Endothelial cell of umbilical vein (primary cell): ENCODE measurements around the gene CMTM2. TPM values are rescaled to one million over a fixed set of nuclear protein-coding genes. Genes with fewer than 3 reads are reported as not detected.

Experiments used
- BruUV-seq: library from RNA; stranded (reverse); fragments of 400-500 nt; replicated peaks from 2 replicates; lab custom pipeline; 2021; lab: Mats Ljungman, UMichigan
- CTCF ChIA-PET: fragments of 300-600, 350-600 bp; sonication (Branson Sonifier 250); formaldehyde crosslinking; loops from one replicate; lab custom pipeline; 2021; ENCODE audit warnings: antibody characterized with exemption, inconsistent platforms; lab: Charles Lee
- POLR2A ChIA-PET: fragments of 300-600, 350-600 bp; sonication (Branson Sonifier 250); formaldehyde crosslinking; loops from one replicate; lab custom pipeline; 2021; ENCODE audit warnings: antibody characterized with exemption, inconsistent platforms; lab: Charles Lee
- DNase-seq: peaks from one replicate; pipeline ENCODE4 v3.0.0-alpha.2; 2011; ENCODE audit warnings: low read depth, low spot score
- FAIRE-seq: peaks from 2 replicates; lab custom pipeline; 2011; peaks lifted over from hg19 to GRCh38; lab: Jason Lieb, UNC
- H2AFZ ChIP-seq: 2 replicates; pipeline ENCODE4 v1.6.0; 2012; ENCODE audit warnings: low read depth, low read length, control low read depth, inconsistent platforms
- H3K27ac ChIP-seq: 2 replicates; pipeline ENCODE4 v1.5.1; 2011; ENCODE audit warnings: low read depth, mild to moderate bottlenecking, control low read depth, low read length, moderate library complexity; ENCODE audit not compliant: insufficient read depth
- H3K27me3 ChIP-seq, 2 experiments: 2 replicates each; pipeline versions ENCODE4 v1.6.0 to v1.6.1; 2011; ENCODE audit warnings: low read length in 2 of 2, mixed read lengths in 1 of 2; ENCODE audit not compliant: control insufficient read depth in 2 of 2, insufficient read depth in 2 of 2
- H3K36me3 ChIP-seq, 2 experiments: 2 replicates in 1 of 2; 3 replicates in 1 of 2; pipeline ENCODE4 v1.5.1; 2011; ENCODE audit warnings: low read length in 2 of 2, mild to moderate bottlenecking in 1 of 2, moderate library complexity in 1 of 2; ENCODE audit not compliant: control insufficient read depth in 2 of 2, insufficient read depth in 2 of 2; ENCODE audit errors: extremely low read depth in 1 of 2
- H3K4me1 ChIP-seq: 3 replicates; pipeline ENCODE4 v1.5.1; 2011; ENCODE audit warnings: mild to moderate bottlenecking, low read length; ENCODE audit not compliant: control insufficient read depth, insufficient read depth; ENCODE audit errors: extremely low read depth
- H3K4me2 ChIP-seq: 2 replicates; pipeline ENCODE4 v1.6.1; 2011; ENCODE audit warnings: low read length, control low read depth, mixed read lengths; ENCODE audit not compliant: insufficient read depth
- H3K4me3 ChIP-seq, 3 experiments: fragments of 200-600 bp in 1 of 3; sonication (generic), shearing (Covaris generic) in 1 of 3; replicated peaks in 1 of 3; 2 replicates each; pipeline ENCODE4 v1.5.1; 2011 to 2016; ENCODE audit warnings: control low read depth in 3 of 3, low read length in 3 of 3, mild to moderate bottlenecking in 2 of 3, inconsistent platforms in 1 of 3, low read depth in 1 of 3, moderate library complexity in 1 of 3; ENCODE audit not compliant: insufficient read depth in 1 of 3
- H3K79me2 ChIP-seq: 2 replicates; pipeline ENCODE4 v1.6.0; 2012; ENCODE audit warnings: low read length, inconsistent platforms; ENCODE audit not compliant: control insufficient read depth, insufficient read depth
- H3K9ac ChIP-seq: replicated peaks from 2 replicates; pipeline ENCODE3; 2011; ENCODE audit warnings: low read length, control low read depth; ENCODE audit not compliant: insufficient read depth; ENCODE audit errors: extremely low read depth
- H3K9me1 ChIP-seq: replicated peaks from 3 replicates; pipeline ENCODE4 v1.6.0; 2011; ENCODE audit warnings: mild to moderate bottlenecking, low read length; ENCODE audit not compliant: control insufficient read depth, insufficient read depth; ENCODE audit errors: extremely low read depth
- H3K9me3 ChIP-seq: replicated peaks from 2 replicates; pipeline ENCODE4 v1.5.1; 2012; ENCODE audit warnings: low read length, inconsistent platforms; ENCODE audit not compliant: control insufficient read depth, insufficient read depth
- H4K20me1 ChIP-seq: replicated peaks from 2 replicates; pipeline ENCODE3; 2011; ENCODE audit warnings: mild to moderate bottlenecking, low read length; ENCODE audit not compliant: control insufficient read depth, insufficient read depth; ENCODE audit errors: extremely low read depth
- CTCF ChIP-seq, 2 donors: IDR thresholded peaks; 1 replicate in 1 of 2; 2 replicates in 1 of 2; pipeline ENCODE4 v1.5.1; 2011; ENCODE audit warnings: low read length in 2 of 2, mild to moderate bottlenecking in 2 of 2, moderate library complexity in 2 of 2, control low read depth in 1 of 2, inconsistent platforms in 1 of 2, low read depth in 1 of 2; ENCODE audit not compliant: insufficient read depth in 1 of 2; ENCODE audit errors: extremely low read depth in 1 of 2
- EZH2 ChIP-seq: IDR thresholded peaks from 2 replicates; pipeline ENCODE4 v1.6.1; 2012; ENCODE audit warnings: borderline replicate concordance, low read depth, mild to moderate bottlenecking, moderate library complexity, low read length, inconsistent platforms; ENCODE audit not compliant: severe bottlenecking
- FOS ChIP-seq: IDR thresholded peaks from 2 replicates; pipeline ENCODE4 v1.6.1; 2011; ENCODE audit warnings: mild to moderate bottlenecking, low read length, moderate library complexity, borderline replicate concordance; ENCODE audit not compliant: insufficient read depth
- GATA2 ChIP-seq: IDR thresholded peaks from 2 replicates; pipeline ENCODE4 v1.7.0; 2011; ENCODE audit warnings: low read depth, mild to moderate bottlenecking, moderate library complexity, mixed read lengths, low read length; ENCODE audit not compliant: insufficient read length, insufficient read depth
- JUN ChIP-seq: IDR thresholded peaks from 2 replicates; pipeline ENCODE4 v1.6.1; 2011; ENCODE audit warnings: borderline replicate concordance, low read depth; ENCODE audit not compliant: insufficient read length, insufficient read depth
- MAX ChIP-seq: IDR thresholded peaks from 2 replicates; pipeline ENCODE4 v1.6.1; 2011; ENCODE audit not compliant: insufficient read depth, insufficient read length
- MYC ChIP-seq: IDR thresholded peaks from one replicate; pipeline ENCODE4 v1.6.1; 2011; ENCODE audit warnings: mild to moderate bottlenecking, low read depth, low read length
- POLR2A ChIP-seq: IDR thresholded peaks from 2 replicates; pipeline ENCODE4 v1.6.1; 2012; ENCODE audit warnings: low read depth, mild to moderate bottlenecking, control low read depth, low read length
- POLR2AphosphoS5 ChIP-seq: IDR thresholded peaks from 2 replicates; pipeline ENCODE4 v1.6.1; 2012; ENCODE audit warnings: low read depth, mild to moderate bottlenecking, control low read depth, low read length, moderate library complexity; ENCODE audit not compliant: insufficient read depth
- dilution Hi-C: fragments of 300-500 bp; cut with MboI; formaldehyde crosslinking; loops from one replicate; pipeline ENCODE4 v1.15.0; 2019; ENCODE audit warnings: low sequenced_read_pairs; ENCODE audit not compliant: extremely low pct_ligation_motif_present
- intact Hi-C: fragments of 100-400 bp; cut with micrococcal nuclease; formaldehyde crosslinking; loops from one replicate; pipeline ENCODE4 v1.10.0; 2022
- polyA plus RNA-seq, 4 experiments: library from polyadenylated mRNA; depleted of rRNA in 3 of 4; stranded (reverse) in 3 of 4; unstranded in 1 of 4; fragments of >200 nt; gene quantifications; 2 replicates each; pipeline versions ENCODE4 v1.2.1 to v1.2.3, GENCODE V29; 2011 to 2012; ENCODE audit warnings: missing spikeins in 1 of 4
- total RNA-seq: library from RNA; stranded (reverse); gene quantifications from 2 replicates; pipeline ENCODE4 v1.2.3, GENCODE V29; 2021

Gene CMTM2
- total and polyA plus RNA-seq, 2 donors (not counting 3 experiments of a cell fraction or from before 2014, with no cell fraction given), result not detected

GRCh38 chr16:66620429-66620795, 41.1 kb downstream of the CMTM2 start:
- FAIRE-seq (no peak), DNase-seq (no peak)
- Histone ChIP-seq H2AFZ (no peak overlapping the region), H3K4me3 (no peak overlapping the region), H3K79me2 (no peaks in the 10 kb centered on the region), H3K27me3 (no peaks in the 10 kb centered on the region), H3K27ac (no peak overlapping the region), H3K9me3 (no peaks in the 10 kb centered on the region), H3K4me2 (no peak overlapping the region), H4K20me1 (no peaks in the 10 kb centered on the region), H3K36me3 (no peaks in the 10 kb centered on the region), H3K9ac (no peak overlapping the region), H3K9me1 (no peaks in the 10 kb centered on the region), H3K4me1 (peaks cover 20% of the 10 kb centered on the region)
- BruUV-seq, result no TSS peak
- TF ChIP-seq POLR2AphosphoS5 (no peak), POLR2A (no peak), EZH2 (no peak), MAX (no peak), GATA2 (no peak), MYC (no peak), CTCF (IDR thresholded peaks at IDR 0.05; ENCODE audit: extremely low read depth in 1 of 2, insufficient read depth in 1 of 2, low read depth in 1 of 2, low read length in 2 of 2) (no peak), FOS (no peak), JUN (no peak)
- ChIA-PET CTCF (interaction anchor here (0.9 to 2.0 kb wide), 4 partner anchors 9 to 41 kb away, joined by 3 to 14 read pairs (median 4); no protein-coding TSS in a partner anchor), POLR2A (no interaction called here)
- dilution Hi-C loops (no loop called here), intact Hi-C loops (no loop called here)
